Endothelial cell of umbilical vein (primary cell): ENCODE measurements around the gene EBPL. TPM values are rescaled to one million over a fixed set of nuclear protein-coding genes. Genes with fewer than 3 reads are reported as not detected.

ENCODE experiments used
- BruUV-seq: library from RNA; stranded (reverse); fragments of 400-500 nt; replicated peaks from 2 replicates; lab custom pipeline; 2021; lab: Mats Ljungman, UMichigan
- CTCF ChIA-PET: fragments of 300-600, 350-600 bp; sonication (Branson Sonifier 250); formaldehyde crosslinking; loops from one replicate; lab custom pipeline; 2021; ENCODE audit warnings: antibody characterized with exemption, inconsistent platforms; lab: Charles Lee
- POLR2A ChIA-PET: fragments of 300-600, 350-600 bp; sonication (Branson Sonifier 250); formaldehyde crosslinking; loops from one replicate; lab custom pipeline; 2021; ENCODE audit warnings: antibody characterized with exemption, inconsistent platforms; lab: Charles Lee
- DNase-seq: peaks from one replicate; pipeline ENCODE4 v3.0.0-alpha.2; 2011; ENCODE audit warnings: low read depth, low spot score
- FAIRE-seq: peaks from 2 replicates; lab custom pipeline; 2011; peaks lifted over from hg19 to GRCh38; lab: Jason Lieb, UNC
- H2AFZ ChIP-seq: 2 replicates; pipeline ENCODE4 v1.6.0; 2012; ENCODE audit warnings: low read depth, low read length, control low read depth, inconsistent platforms
- H3K27ac ChIP-seq: 2 replicates; pipeline ENCODE4 v1.5.1; 2011; ENCODE audit warnings: low read depth, mild to moderate bottlenecking, control low read depth, low read length, moderate library complexity; ENCODE audit not compliant: insufficient read depth
- H3K27me3 ChIP-seq, 2 experiments: 2 replicates each; pipeline versions ENCODE4 v1.6.0 to v1.6.1; 2011; ENCODE audit warnings: low read length in 2 of 2, mixed read lengths in 1 of 2; ENCODE audit not compliant: control insufficient read depth in 2 of 2, insufficient read depth in 2 of 2
- H3K36me3 ChIP-seq, 2 experiments: 2 replicates in 1 of 2; 3 replicates in 1 of 2; pipeline ENCODE4 v1.5.1; 2011; ENCODE audit warnings: low read length in 2 of 2, mild to moderate bottlenecking in 1 of 2, moderate library complexity in 1 of 2; ENCODE audit not compliant: control insufficient read depth in 2 of 2, insufficient read depth in 2 of 2; ENCODE audit errors: extremely low read depth in 1 of 2
- H3K4me1 ChIP-seq: 3 replicates; pipeline ENCODE4 v1.5.1; 2011; ENCODE audit warnings: mild to moderate bottlenecking, low read length; ENCODE audit not compliant: control insufficient read depth, insufficient read depth; ENCODE audit errors: extremely low read depth
- H3K4me2 ChIP-seq: 2 replicates; pipeline ENCODE4 v1.6.1; 2011; ENCODE audit warnings: low read length, control low read depth, mixed read lengths; ENCODE audit not compliant: insufficient read depth
- H3K4me3 ChIP-seq, 3 experiments: fragments of 200-600 bp in 1 of 3; sonication (generic), shearing (Covaris generic) in 1 of 3; replicated peaks in 1 of 3; 2 replicates each; pipeline ENCODE4 v1.5.1; 2011 to 2016; ENCODE audit warnings: control low read depth in 3 of 3, low read length in 3 of 3, mild to moderate bottlenecking in 2 of 3, inconsistent platforms in 1 of 3, low read depth in 1 of 3, moderate library complexity in 1 of 3; ENCODE audit not compliant: insufficient read depth in 1 of 3
- H3K79me2 ChIP-seq: 2 replicates; pipeline ENCODE4 v1.6.0; 2012; ENCODE audit warnings: low read length, inconsistent platforms; ENCODE audit not compliant: control insufficient read depth, insufficient read depth
- H3K9ac ChIP-seq: replicated peaks from 2 replicates; pipeline ENCODE3; 2011; ENCODE audit warnings: low read length, control low read depth; ENCODE audit not compliant: insufficient read depth; ENCODE audit errors: extremely low read depth
- H3K9me1 ChIP-seq: replicated peaks from 3 replicates; pipeline ENCODE4 v1.6.0; 2011; ENCODE audit warnings: mild to moderate bottlenecking, low read length; ENCODE audit not compliant: control insufficient read depth, insufficient read depth; ENCODE audit errors: extremely low read depth
- H3K9me3 ChIP-seq: replicated peaks from 2 replicates; pipeline ENCODE4 v1.5.1; 2012; ENCODE audit warnings: low read length, inconsistent platforms; ENCODE audit not compliant: control insufficient read depth, insufficient read depth
- H4K20me1 ChIP-seq: replicated peaks from 2 replicates; pipeline ENCODE3; 2011; ENCODE audit warnings: mild to moderate bottlenecking, low read length; ENCODE audit not compliant: control insufficient read depth, insufficient read depth; ENCODE audit errors: extremely low read depth
- CTCF ChIP-seq, 2 donors: IDR thresholded peaks; 1 replicate in 1 of 2; 2 replicates in 1 of 2; pipeline ENCODE4 v1.5.1; 2011; ENCODE audit warnings: low read length in 2 of 2, mild to moderate bottlenecking in 2 of 2, moderate library complexity in 2 of 2, control low read depth in 1 of 2, inconsistent platforms in 1 of 2, low read depth in 1 of 2; ENCODE audit not compliant: insufficient read depth in 1 of 2; ENCODE audit errors: extremely low read depth in 1 of 2
- EZH2 ChIP-seq: IDR thresholded peaks from 2 replicates; pipeline ENCODE4 v1.6.1; 2012; ENCODE audit warnings: borderline replicate concordance, low read depth, mild to moderate bottlenecking, moderate library complexity, low read length, inconsistent platforms; ENCODE audit not compliant: severe bottlenecking
- FOS ChIP-seq: IDR thresholded peaks from 2 replicates; pipeline ENCODE4 v1.6.1; 2011; ENCODE audit warnings: mild to moderate bottlenecking, low read length, moderate library complexity, borderline replicate concordance; ENCODE audit not compliant: insufficient read depth
- GATA2 ChIP-seq: IDR thresholded peaks from 2 replicates; pipeline ENCODE4 v1.7.0; 2011; ENCODE audit warnings: low read depth, mild to moderate bottlenecking, moderate library complexity, mixed read lengths, low read length; ENCODE audit not compliant: insufficient read length, insufficient read depth
- MAX ChIP-seq: IDR thresholded peaks from 2 replicates; pipeline ENCODE4 v1.6.1; 2011; ENCODE audit not compliant: insufficient read depth, insufficient read length
- MYC ChIP-seq: IDR thresholded peaks from one replicate; pipeline ENCODE4 v1.6.1; 2011; ENCODE audit warnings: mild to moderate bottlenecking, low read depth, low read length
- POLR2A ChIP-seq: IDR thresholded peaks from 2 replicates; pipeline ENCODE4 v1.6.1; 2012; ENCODE audit warnings: low read depth, mild to moderate bottlenecking, control low read depth, low read length
- POLR2AphosphoS5 ChIP-seq: IDR thresholded peaks from 2 replicates; pipeline ENCODE4 v1.6.1; 2012; ENCODE audit warnings: low read depth, mild to moderate bottlenecking, control low read depth, low read length, moderate library complexity; ENCODE audit not compliant: insufficient read depth
- dilution Hi-C: fragments of 300-500 bp; cut with MboI; formaldehyde crosslinking; loops from one replicate; pipeline ENCODE4 v1.15.0; 2019; ENCODE audit warnings: low sequenced_read_pairs; ENCODE audit not compliant: extremely low pct_ligation_motif_present
- intact Hi-C: fragments of 100-400 bp; cut with micrococcal nuclease; formaldehyde crosslinking; loops from one replicate; pipeline ENCODE4 v1.10.0; 2022
- polyA plus RNA-seq, 4 experiments: library from polyadenylated mRNA; depleted of rRNA in 3 of 4; stranded (reverse) in 3 of 4; unstranded in 1 of 4; fragments of >200 nt; gene quantifications; 2 replicates each; pipeline versions ENCODE4 v1.2.1 to v1.2.3, GENCODE V29; 2011 to 2012; ENCODE audit warnings: missing spikeins in 1 of 4
- total RNA-seq: library from RNA; stranded (reverse); gene quantifications from 2 replicates; pipeline ENCODE4 v1.2.3, GENCODE V29; 2021

The EBPL gene
- total and polyA plus RNA-seq, 2 donors (not counting 3 experiments of a cell fraction or from before 2014, with no cell fraction given), result 75.5 to 159 TPM

GRCh38 chr13:49633710-49634109, 57.6 kb downstream of the EBPL start:
- dilution Hi-C loops (no loop called here), intact Hi-C loops (no loop called here)
- Histone ChIP-seq H3K9me3 (no peaks in the 10 kb centered on the region), H3K27ac (peak overlapping the region; percentile 19), H3K9me1 (no peaks in the 10 kb centered on the region), H3K4me2 (peak overlapping the region; percentile 7), H3K4me3 (no peak overlapping the region), H3K79me2 (no peaks in the 10 kb centered on the region), H3K9ac (no peak overlapping the region), H3K4me1 (peaks cover 31% of the 10 kb centered on the region), H2AFZ (peak overlapping the region; percentile 29), H3K27me3 (no peaks in the 10 kb centered on the region), H3K36me3 (no peaks in the 10 kb centered on the region), H4K20me1 (no peaks in the 10 kb centered on the region)
- TF ChIP-seq EZH2 (no peak), POLR2A (peak; percentile 32), CTCF (IDR thresholded peaks at IDR 0.05; ENCODE audit: extremely low read depth in 1 of 2, insufficient read depth in 1 of 2, low read depth in 1 of 2, low read length in 2 of 2) (no peak), FOS (peak; percentile 16), POLR2AphosphoS5 (peak; percentile 62), GATA2 (peak; percentile 79)
- peak; percentile 74 for DNase-seq
- ChIA-PET POLR2A (no interaction called here), CTCF (interaction anchor here (1.0 kb wide), 2 partner anchors 16 to 25 kb away, joined by 3 to 4 read pairs; no protein-coding TSS in a partner anchor)
- BruUV-seq, result no TSS peak
- FAIRE-seq, result peak; percentile 59

- H3K4me2 ChIP-seq, result no peak overlapping the region
- FAIRE-seq (no peak), DNase-seq (no peak)
- no peak overlapping the region for H3K9ac ChIP-seq
- H3K9me3 ChIP-seq, result no peaks in the 10 kb centered on the region
- intact Hi-C loops, result no loop called here
- no peaks in the 10 kb centered on the region for H4K20me1 ChIP-seq
- no peak overlapping the region for H3K27ac ChIP-seq
- no peaks in the 10 kb centered on the region for H3K79me2 ChIP-seq
- no peak overlapping the region for H3K4me3 ChIP-seq
- no peak for TF ChIP-seq EZH2
- no peak for TF ChIP-seq MAX
- TF ChIP-seq GATA2, result no peak
- no peak for TF ChIP-seq POLR2A
- no peak for TF ChIP-seq MYC
- H3K36me3 ChIP-seq, result no peaks in the 10 kb centered on the region
- ChIA-PET POLR2A (no interaction called here), CTCF (no interaction called here)
- H3K4me1 ChIP-seq, result peaks cover 37% of the 10 kb centered on the region
- no peak overlapping the region for H2AFZ ChIP-seq
- H3K27me3 ChIP-seq, result no peaks in the 10 kb centered on the region
- dilution Hi-C loops, result no loop called here
- H3K9me1 ChIP-seq, result no peaks in the 10 kb centered on the region
- no TSS peak for BruUV-seq
Observed at GRCh38 chr13:49632156-49632555, 59.1 kb downstream of the EBPL start.
